ENCODE results near the gene APOA5. TPM values are rescaled to one million over a fixed set of nuclear protein-coding genes. Genes with fewer than 3 reads are reported as not detected.

APOA5 gene
- total RNA-seq, 1 experiment from 2014 or later = 0.20 TPM

DNA sequence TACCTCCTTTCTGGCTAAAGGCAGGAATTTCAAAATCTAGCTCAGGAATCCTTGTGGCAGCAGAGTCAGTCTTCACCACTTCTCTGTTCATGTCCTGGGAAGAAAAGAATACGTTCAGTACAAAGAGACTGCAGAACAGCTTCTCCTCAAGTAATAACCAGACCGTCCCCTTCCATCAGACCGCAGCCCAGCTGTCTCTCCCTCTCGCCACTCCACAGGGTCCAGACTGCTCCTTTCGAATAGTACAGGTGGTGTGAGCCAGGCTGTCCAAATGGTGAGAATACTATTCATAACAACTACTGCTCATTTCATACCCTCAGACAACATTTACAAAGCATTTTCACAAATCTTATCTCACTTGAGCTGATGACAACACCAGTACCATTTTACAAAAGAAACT, 4.7 kb downstream of the APOA5 start:
- POLR2A ChIA-PET = no interaction called here
- CTCF ChIA-PET = interaction anchor here (0.6 to 8.7 kb wide), 5 partner anchors 14 to 358 kb away, joined by 3 to 358 read pairs (median 9); partner anchors contain the start of genes APOA1 and BUD13
- Mint-ChIP-seq H3K9me3 (no peaks in the 10 kb centered on the region), H3K27ac (peak overlapping the region; percentile 43), H3K27me3 (ENCODE audit: low read depth) (peaks cover 23% of the 10 kb centered on the region), H3K4me1 (peaks cover 21% of the 10 kb centered on the region), H3K4me3 (peak overlapping the region; percentile 94), H3K36me3 (peaks cover 50% of the 10 kb centered on the region)
- no peak for ATAC-seq
- TF ChIP-seq, protein P1, sequence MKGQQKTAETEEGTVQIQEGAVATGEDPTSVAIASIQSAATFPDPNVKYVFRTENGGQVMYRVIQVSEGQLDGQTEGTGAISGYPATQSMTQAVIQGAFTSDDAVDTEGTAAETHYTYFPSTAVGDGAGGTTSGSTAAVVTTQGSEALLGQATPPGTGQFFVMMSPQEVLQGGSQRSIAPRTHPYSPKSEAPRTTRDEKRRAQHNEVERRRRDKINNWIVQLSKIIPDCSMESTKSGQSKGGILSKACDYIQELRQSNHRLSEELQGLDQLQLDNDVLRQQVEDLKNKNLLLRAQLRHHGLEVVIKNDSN (CRISPR knock-in tag; IDR thresholded peaks at IDR 0.05) = no peak
- no peak for TF ChIP-seq ZNF423 (CRISPR knock-in tag; IDR thresholded peaks at IDR 0.05)
- TF ChIP-seq FOXP1 (CRISPR knock-in tag; IDR thresholded peaks at IDR 0.05; ENCODE audit: borderline replicate concordance) = no peak
- no peak for TF ChIP-seq GABPB1 (CRISPR knock-in tag; IDR thresholded peaks at IDR 0.05)
- TF ChIP-seq OVOL2 (CRISPR knock-in tag; IDR thresholded peaks at IDR 0.05; ENCODE audit: borderline replicate concordance) = no peak
- TF ChIP-seq, protein P2, sequence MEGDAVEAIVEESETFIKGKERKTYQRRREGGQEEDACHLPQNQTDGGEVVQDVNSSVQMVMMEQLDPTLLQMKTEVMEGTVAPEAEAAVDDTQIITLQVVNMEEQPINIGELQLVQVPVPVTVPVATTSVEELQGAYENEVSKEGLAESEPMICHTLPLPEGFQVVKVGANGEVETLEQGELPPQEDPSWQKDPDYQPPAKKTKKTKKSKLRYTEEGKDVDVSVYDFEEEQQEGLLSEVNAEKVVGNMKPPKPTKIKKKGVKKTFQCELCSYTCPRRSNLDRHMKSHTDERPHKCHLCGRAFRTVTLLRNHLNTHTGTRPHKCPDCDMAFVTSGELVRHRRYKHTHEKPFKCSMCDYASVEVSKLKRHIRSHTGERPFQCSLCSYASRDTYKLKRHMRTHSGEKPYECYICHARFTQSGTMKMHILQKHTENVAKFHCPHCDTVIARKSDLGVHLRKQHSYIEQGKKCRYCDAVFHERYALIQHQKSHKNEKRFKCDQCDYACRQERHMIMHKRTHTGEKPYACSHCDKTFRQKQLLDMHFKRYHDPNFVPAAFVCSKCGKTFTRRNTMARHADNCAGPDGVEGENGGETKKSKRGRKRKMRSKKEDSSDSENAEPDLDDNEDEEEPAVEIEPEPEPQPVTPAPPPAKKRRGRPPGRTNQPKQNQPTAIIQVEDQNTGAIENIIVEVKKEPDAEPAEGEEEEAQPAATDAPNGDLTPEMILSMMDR (IDR thresholded peaks at IDR 0.05) = no peak
- TF ChIP-seq GRHL2 (CRISPR knock-in tag; IDR thresholded peaks at IDR 0.05; ENCODE audit: insufficient replicate concordance, severe bottlenecking) = no peak
- TF ChIP-seq, protein P3, sequence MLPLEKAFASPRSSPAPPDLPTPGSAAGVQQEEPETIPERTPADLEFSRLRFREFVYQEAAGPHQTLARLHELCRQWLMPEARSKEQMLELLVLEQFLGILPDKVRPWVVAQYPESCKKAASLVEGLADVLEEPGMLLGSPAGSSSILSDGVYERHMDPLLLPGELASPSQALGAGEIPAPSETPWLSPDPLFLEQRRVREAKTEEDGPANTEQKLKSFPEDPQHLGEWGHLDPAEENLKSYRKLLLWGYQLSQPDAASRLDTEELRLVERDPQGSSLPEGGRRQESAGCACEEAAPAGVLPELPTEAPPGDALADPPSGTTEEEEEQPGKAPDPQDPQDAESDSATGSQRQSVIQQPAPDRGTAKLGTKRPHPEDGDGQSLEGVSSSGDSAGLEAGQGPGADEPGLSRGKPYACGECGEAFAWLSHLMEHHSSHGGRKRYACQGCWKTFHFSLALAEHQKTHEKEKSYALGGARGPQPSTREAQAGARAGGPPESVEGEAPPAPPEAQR (CRISPR knock-in tag; IDR thresholded peaks at IDR 0.05) = no peak
- TF ChIP-seq, protein P4, sequence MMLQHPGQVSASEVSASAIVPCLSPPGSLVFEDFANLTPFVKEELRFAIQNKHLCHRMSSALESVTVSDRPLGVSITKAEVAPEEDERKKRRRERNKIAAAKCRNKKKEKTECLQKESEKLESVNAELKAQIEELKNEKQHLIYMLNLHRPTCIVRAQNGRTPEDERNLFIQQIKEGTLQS (CRISPR knock-in tag; conservative IDR thresholded peaks at IDR 0.05) = no peak
- TF ChIP-seq, protein P5, sequence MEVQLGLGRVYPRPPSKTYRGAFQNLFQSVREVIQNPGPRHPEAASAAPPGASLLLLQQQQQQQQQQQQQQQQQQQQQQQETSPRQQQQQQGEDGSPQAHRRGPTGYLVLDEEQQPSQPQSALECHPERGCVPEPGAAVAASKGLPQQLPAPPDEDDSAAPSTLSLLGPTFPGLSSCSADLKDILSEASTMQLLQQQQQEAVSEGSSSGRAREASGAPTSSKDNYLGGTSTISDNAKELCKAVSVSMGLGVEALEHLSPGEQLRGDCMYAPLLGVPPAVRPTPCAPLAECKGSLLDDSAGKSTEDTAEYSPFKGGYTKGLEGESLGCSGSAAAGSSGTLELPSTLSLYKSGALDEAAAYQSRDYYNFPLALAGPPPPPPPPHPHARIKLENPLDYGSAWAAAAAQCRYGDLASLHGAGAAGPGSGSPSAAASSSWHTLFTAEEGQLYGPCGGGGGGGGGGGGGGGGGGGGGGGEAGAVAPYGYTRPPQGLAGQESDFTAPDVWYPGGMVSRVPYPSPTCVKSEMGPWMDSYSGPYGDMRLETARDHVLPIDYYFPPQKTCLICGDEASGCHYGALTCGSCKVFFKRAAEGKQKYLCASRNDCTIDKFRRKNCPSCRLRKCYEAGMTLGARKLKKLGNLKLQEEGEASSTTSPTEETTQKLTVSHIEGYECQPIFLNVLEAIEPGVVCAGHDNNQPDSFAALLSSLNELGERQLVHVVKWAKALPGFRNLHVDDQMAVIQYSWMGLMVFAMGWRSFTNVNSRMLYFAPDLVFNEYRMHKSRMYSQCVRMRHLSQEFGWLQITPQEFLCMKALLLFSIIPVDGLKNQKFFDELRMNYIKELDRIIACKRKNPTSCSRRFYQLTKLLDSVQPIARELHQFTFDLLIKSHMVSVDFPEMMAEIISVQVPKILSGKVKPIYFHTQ (CRISPR knock-in tag; IDR thresholded peaks at IDR 0.05) = no peak
- TF ChIP-seq, protein P6, sequence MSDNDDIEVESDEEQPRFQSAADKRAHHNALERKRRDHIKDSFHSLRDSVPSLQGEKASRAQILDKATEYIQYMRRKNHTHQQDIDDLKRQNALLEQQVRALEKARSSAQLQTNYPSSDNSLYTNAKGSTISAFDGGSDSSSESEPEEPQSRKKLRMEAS (CRISPR knock-in tag; IDR thresholded peaks at IDR 0.05) = no peak
- no peak for DNase-seq (ENCODE audit: low spot score)

DNA sequence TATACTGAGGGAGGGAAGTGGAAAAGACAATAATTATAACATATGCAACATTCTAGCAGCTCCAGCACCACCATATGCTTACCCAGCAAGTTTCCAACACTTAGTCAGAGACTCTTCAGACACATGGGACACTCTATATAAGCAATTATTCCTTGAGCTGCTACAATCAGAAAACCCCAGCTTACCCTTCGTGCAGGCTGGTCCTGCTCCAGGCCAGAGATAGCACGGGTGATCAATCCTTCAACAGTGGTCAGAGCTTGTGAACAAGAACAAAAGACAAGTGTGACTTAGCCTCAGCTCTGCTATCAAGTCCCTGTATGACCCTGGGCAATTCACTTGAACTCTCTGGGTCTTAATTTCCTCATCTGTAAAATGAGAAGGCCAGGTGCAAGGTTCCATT, 5.4 kb downstream of the APOA5 start:
- peaks cover 22% of the 10 kb centered on the region for H3K27me3 Mint-ChIP-seq (ENCODE audit: low read depth)
- no peak for ATAC-seq

More for the DNA sequence above, 5.4 kb downstream of the APOA5 start:
- peaks cover 56% of the 10 kb centered on the region for H3K36me3 Mint-ChIP-seq
- H3K27ac Mint-ChIP-seq = no peak overlapping the region
- DNase-seq (ENCODE audit: low spot score) = no peak
- no peaks in the 10 kb centered on the region for H3K9me3 Mint-ChIP-seq
- ChIA-PET POLR2A (no interaction called here), CTCF (interaction anchor here (1.3 to 8.7 kb wide), 3 partner anchors 13 to 54 kb away, joined by 3 to 358 read pairs (median 9); partner anchors contain the start of genes APOA1 and BUD13)
- TF ChIP-seq ATF1 (CRISPR knock-in tag; IDR thresholded peaks at IDR 0.05) (no peak), CBFB (CRISPR knock-in tag; IDR thresholded peaks at IDR 0.05; ENCODE audit: low read depth) (no peak), HMGA2 (CRISPR knock-in tag; IDR thresholded peaks at IDR 0.05) (no peak), FOXP1 (CRISPR knock-in tag; IDR thresholded peaks at IDR 0.05; ENCODE audit: borderline replicate concordance) (no peak), NFE2L1 (CRISPR knock-in tag; IDR thresholded peaks at IDR 0.05) (no peak), ZNF396 (CRISPR knock-in tag; IDR thresholded peaks at IDR 0.05; ENCODE audit: borderline replicate concordance) (no peak), SOX15 (CRISPR knock-in tag; IDR thresholded peaks at IDR 0.05) (no peak), IRF2 (CRISPR knock-in tag; IDR thresholded peaks at IDR 0.05; ENCODE audit: borderline replicate concordance, low read depth) (no peak), OVOL2 (CRISPR knock-in tag; IDR thresholded peaks at IDR 0.05; ENCODE audit: borderline replicate concordance) (no peak), FOXK1 (CRISPR knock-in tag; IDR thresholded peaks at IDR 0.05) (no peak)
- TF ChIP-seq, protein P7, sequence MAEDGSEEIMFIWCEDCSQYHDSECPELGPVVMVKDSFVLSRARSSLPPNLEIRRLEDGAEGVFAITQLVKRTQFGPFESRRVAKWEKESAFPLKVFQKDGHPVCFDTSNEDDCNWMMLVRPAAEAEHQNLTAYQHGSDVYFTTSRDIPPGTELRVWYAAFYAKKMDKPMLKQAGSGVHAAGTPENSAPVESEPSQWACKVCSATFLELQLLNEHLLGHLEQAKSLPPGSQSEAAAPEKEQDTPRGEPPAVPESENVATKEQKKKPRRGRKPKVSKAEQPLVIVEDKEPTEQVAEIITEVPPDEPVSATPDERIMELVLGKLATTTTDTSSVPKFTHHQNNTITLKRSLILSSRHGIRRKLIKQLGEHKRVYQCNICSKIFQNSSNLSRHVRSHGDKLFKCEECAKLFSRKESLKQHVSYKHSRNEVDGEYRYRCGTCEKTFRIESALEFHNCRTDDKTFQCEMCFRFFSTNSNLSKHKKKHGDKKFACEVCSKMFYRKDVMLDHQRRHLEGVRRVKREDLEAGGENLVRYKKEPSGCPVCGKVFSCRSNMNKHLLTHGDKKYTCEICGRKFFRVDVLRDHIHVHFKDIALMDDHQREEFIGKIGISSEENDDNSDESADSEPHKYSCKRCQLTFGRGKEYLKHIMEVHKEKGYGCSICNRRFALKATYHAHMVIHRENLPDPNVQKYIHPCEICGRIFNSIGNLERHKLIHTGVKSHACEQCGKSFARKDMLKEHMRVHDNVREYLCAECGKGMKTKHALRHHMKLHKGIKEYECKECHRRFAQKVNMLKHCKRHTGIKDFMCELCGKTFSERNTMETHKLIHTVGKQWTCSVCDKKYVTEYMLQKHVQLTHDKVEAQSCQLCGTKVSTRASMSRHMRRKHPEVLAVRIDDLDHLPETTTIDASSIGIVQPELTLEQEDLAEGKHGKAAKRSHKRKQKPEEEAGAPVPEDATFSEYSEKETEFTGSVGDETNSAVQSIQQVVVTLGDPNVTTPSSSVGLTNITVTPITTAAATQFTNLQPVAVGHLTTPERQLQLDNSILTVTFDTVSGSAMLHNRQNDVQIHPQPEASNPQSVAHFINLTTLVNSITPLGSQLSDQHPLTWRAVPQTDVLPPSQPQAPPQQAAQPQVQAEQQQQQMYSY (CRISPR knock-in tag; IDR thresholded peaks at IDR 0.05) = no peak
- TF ChIP-seq, protein P8, sequence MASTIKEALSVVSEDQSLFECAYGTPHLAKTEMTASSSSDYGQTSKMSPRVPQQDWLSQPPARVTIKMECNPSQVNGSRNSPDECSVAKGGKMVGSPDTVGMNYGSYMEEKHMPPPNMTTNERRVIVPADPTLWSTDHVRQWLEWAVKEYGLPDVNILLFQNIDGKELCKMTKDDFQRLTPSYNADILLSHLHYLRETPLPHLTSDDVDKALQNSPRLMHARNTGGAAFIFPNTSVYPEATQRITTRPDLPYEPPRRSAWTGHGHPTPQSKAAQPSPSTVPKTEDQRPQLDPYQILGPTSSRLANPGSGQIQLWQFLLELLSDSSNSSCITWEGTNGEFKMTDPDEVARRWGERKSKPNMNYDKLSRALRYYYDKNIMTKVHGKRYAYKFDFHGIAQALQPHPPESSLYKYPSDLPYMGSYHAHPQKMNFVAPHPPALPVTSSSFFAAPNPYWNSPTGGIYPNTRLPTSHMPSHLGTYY (CRISPR knock-in tag; IDR thresholded peaks at IDR 0.05) = no peak
- H3K4me3 Mint-ChIP-seq = peak overlapping the region; percentile 94
- H3K4me1 Mint-ChIP-seq = peaks cover 18% of the 10 kb centered on the region

Data from WTC11 (cell line).